DND-41 (cell line): ENCODE data around the gene CLASRP.
"Not testable (repeated sequence)": the region's sequence is repeated elsewhere in the genome, so short reads cannot be mapped to it uniquely, and the experiment has no call there.

Experiments
- ATAC-seq: fragments of 200-7000 bp; cut with Tn5 transposase; 3 replicates; pipeline ENCODE4 v1.9.1; 2021; ENCODE audit warnings: low read depth; ENCODE audit not compliant: insufficient read depth
- DNase-seq: peaks from one replicate; pipeline ENCODE4 v3.0.0-alpha.2; 2020
- H2AFZ ChIP-seq: 2 replicates; pipeline ENCODE4 v1.6.0; 2012; ENCODE audit warnings: low read depth, low read length
- H3K27ac ChIP-seq: 2 replicates; pipeline ENCODE4 v1.5.1; 2012; ENCODE audit warnings: low read length, inconsistent platforms
- H3K27me3 ChIP-seq: fragments of 200-600 bp; sonication (generic); 2 replicates; pipeline ENCODE4 v1.6.0; 2012; ENCODE audit warnings: low read length, mild to moderate bottlenecking, inconsistent platforms; ENCODE audit not compliant: insufficient read depth, poor library complexity
- H3K36me3 ChIP-seq: 2 replicates; pipeline ENCODE4 v1.5.1; 2012; ENCODE audit warnings: low read length, inconsistent platforms; ENCODE audit not compliant: insufficient read depth
- H3K4me1 ChIP-seq: 2 replicates; pipeline ENCODE4 v1.5.1; 2012; ENCODE audit warnings: mild to moderate bottlenecking, low read length; ENCODE audit not compliant: insufficient read depth
- H3K4me2 ChIP-seq: 2 replicates; pipeline ENCODE4 v1.6.0; 2012; ENCODE audit warnings: mild to moderate bottlenecking, moderate library complexity, low read length, inconsistent platforms; ENCODE audit not compliant: insufficient read depth
- H3K4me3 ChIP-seq, 2 experiments: fragments of 200-600 bp in 1 of 2; shearing (Covaris generic) in 1 of 2; 2 replicates each; pipeline ENCODE4 v1.5.1; 2012 to 2016; ENCODE audit warnings: inconsistent platforms in 2 of 2, low read length in 2 of 2, mild to moderate bottlenecking in 2 of 2, low read depth in 1 of 2, moderate library complexity in 1 of 2
- H3K79me2 ChIP-seq: 2 replicates; pipeline ENCODE4 v1.6.0; 2012; ENCODE audit warnings: low read length, inconsistent platforms; ENCODE audit not compliant: insufficient read depth
- H3K9ac ChIP-seq: 2 replicates; pipeline ENCODE4 v1.6.0; 2012; ENCODE audit warnings: low read depth, mild to moderate bottlenecking, inconsistent platforms, low read length, moderate library complexity
- H3K9me3 ChIP-seq: 2 replicates; pipeline ENCODE4 v1.5.1; 2012; ENCODE audit warnings: low read length, moderate library complexity, mild to moderate bottlenecking, inconsistent platforms; ENCODE audit not compliant: insufficient read depth, severe bottlenecking
- H4K20me1 ChIP-seq: 2 replicates; pipeline ENCODE4 v1.6.0; 2012; ENCODE audit warnings: low read length; ENCODE audit not compliant: insufficient read depth
- EZH2 ChIP-seq: IDR thresholded peaks from 3 replicates; pipeline ENCODE4 v1.6.1; 2012; ENCODE audit warnings: borderline replicate concordance, low read depth, mild to moderate bottlenecking, moderate library complexity, low read length, inconsistent platforms; ENCODE audit not compliant: severe bottlenecking
- TF ChIP-seq, protein P1 (sequence below): IDR thresholded peaks from 2 replicates; pipeline ENCODE4 v1.5.1; 2012; ENCODE audit warnings: borderline replicate concordance, low read length, moderate library complexity, mild to moderate bottlenecking; ENCODE audit not compliant: poor library complexity, severe bottlenecking; ENCODE audit errors: extremely low read depth

CLASRP gene

DNA sequence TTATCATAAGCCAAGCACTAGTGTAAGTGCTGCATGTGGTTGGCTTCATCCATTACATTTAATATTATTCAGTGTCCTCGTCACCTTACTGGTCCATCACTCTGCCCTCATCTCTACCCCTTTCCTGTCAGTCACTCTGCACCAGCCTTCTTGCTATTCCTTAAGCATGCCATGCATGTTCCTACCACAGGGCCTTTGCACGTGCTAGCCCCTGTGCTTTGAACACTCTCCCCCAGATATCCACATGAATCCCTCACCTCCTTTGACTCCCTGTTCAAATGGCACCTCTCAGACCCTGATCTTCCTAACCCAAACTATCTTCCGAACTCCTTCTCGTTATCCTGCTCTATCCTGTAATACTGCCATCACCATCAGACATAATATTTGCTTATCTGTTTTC, 40.8 kb upstream of the CLASRP start:
- H3K27ac ChIP-seq, result no peak overlapping the region
- TF ChIP-seq, protein P1, sequence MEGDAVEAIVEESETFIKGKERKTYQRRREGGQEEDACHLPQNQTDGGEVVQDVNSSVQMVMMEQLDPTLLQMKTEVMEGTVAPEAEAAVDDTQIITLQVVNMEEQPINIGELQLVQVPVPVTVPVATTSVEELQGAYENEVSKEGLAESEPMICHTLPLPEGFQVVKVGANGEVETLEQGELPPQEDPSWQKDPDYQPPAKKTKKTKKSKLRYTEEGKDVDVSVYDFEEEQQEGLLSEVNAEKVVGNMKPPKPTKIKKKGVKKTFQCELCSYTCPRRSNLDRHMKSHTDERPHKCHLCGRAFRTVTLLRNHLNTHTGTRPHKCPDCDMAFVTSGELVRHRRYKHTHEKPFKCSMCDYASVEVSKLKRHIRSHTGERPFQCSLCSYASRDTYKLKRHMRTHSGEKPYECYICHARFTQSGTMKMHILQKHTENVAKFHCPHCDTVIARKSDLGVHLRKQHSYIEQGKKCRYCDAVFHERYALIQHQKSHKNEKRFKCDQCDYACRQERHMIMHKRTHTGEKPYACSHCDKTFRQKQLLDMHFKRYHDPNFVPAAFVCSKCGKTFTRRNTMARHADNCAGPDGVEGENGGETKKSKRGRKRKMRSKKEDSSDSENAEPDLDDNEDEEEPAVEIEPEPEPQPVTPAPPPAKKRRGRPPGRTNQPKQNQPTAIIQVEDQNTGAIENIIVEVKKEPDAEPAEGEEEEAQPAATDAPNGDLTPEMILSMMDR, result no peak
- TF ChIP-seq EZH2, result no peak
- no peak overlapping the region for H3K4me2 ChIP-seq
- H3K79me2 ChIP-seq, result no peaks in the 10 kb centered on the region
- 0 out of 2 replicates have a peak, but pooled peaks cover 2% of the 10 kb centered on the region for H3K36me3 ChIP-seq
- H4K20me1 ChIP-seq, result peaks cover 10% of the 10 kb centered on the region
- H3K27me3 ChIP-seq, result no peaks in the 10 kb centered on the region
- ATAC-seq, result no peak
- H3K9ac ChIP-seq, result no peak overlapping the region
- no peaks in the 10 kb centered on the region for H3K9me3 ChIP-seq
- peaks cover 19% of the 10 kb centered on the region for H3K4me1 ChIP-seq
- no peak for DNase-seq
- H3K4me3 ChIP-seq, result no peak overlapping the region
- H2AFZ ChIP-seq, result no peak overlapping the region

DNA sequence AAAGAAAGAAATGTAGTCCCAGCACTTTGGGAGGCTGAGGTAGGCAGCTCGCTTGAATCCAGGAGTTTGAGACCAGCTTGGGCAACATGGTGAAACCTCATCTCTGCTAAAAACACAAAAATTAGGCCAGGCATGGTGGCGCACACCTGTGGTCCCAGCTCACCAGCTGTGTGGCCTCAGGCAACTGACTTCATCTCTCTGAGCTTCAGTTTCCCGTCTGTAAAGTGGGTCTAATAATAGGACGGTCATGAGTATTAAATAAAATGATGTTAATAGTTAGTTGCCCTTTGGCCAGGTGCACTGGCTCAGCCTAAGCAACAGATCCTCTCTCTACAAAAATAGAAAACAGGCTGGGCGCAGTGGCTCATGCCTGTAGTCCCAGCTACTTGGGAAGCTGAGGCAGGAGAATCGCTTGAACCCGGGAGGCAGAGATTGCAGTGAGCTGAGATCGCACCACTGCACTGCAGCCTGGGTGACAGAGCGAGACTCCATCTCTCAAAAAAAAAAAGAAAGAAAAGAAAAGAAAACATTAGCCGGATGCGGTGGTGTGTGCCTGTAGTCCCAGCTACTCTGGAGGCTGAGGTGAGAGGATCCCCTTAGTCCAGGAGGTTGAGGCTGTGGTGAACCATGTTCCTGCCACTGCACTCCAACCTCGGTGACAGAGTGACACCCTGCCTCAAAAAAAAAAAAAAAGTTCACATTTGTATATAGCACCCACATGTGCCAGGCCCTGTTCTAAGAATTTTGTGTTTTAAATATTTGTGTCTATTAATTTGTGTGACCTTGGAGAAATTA, 39.5 kb upstream of the CLASRP start:
- H3K27me3 ChIP-seq, DNase-seq, H3K9ac ChIP-seq, H3K79me2 ChIP-seq, ATAC-seq, H3K27ac ChIP-seq, H3K36me3 ChIP-seq, H2AFZ ChIP-seq, H3K4me2 ChIP-seq, H3K4me3 ChIP-seq, H3K9me3 ChIP-seq: not testable (repeated sequence)
- Histone ChIP-seq H3K4me1 (peaks cover 20% of the 10 kb centered on the region), H4K20me1 (peaks cover 10% of the 10 kb centered on the region; the same call in 1 of the 2 replicates)

DNA sequence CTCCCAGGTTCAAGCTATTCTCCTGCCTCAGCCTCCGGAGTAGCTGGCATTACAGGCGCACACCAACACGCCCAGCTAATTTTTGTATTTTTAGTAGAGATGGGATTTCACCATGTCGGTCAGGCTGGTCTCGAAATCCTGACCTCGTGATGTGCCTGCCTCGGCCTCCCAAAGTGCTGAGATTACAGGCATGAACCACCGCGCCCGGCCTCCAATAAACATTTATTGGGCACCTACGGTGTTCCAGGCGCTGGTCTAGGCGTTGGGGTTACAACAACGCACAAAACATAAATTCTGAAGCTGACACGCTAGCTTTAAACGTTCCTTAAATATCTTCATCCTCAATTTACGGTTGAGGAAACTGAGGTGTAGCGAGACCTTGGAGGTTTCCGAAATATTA, 38.2 kb upstream of the CLASRP start:
- not testable (repeated sequence) for H3K27ac ChIP-seq, H3K27me3 ChIP-seq, H4K20me1 ChIP-seq, H3K79me2 ChIP-seq, H3K9ac ChIP-seq, DNase-seq, H3K36me3 ChIP-seq, H3K9me3 ChIP-seq, ATAC-seq
- Histone ChIP-seq H3K4me3 (peak overlapping the region in 1 of 2 experiments; percentile 87; a peak in 1 of 4 replicates), H2AFZ (peak overlapping the region; percentile 57; the same call in 1 of the 2 replicates), H3K4me2 (peak overlapping the region; percentile 98), H3K4me1 (peaks cover 20% of the 10 kb centered on the region)

DNA sequence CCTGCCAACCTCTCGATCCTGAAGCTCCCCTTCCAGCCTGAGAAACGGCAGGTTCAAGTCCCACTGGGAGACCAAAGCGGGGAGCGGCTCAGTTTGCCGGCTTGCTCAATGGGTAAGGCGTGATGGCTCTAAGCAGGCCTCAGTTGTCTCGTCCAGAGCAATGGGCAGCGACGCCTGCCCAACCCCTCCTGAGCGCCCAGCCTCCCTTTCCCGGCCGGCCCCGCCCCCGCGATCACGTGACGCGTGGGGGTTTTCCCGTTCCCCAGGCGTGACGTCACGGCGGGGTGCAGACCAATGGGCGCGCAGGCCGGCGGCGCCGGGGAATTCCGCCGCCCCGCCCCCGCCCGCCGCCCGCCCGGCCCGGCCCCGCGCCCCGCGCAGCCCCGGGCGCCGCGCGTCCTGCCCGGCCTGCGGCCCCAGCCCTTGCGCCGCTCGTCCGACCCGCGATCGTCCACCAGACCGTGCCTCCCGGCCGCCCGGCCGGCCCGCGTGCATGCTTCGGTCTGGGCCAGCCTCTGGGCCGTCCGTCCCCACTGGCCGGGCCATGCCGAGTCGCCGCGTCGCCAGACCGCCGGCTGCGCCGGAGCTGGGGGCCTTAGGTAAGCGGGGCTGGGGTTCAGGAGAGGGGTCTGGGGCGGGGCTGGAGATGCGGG, 37.6 kb upstream of the CLASRP start, which contains the start of gene RELB:
RELB (plus strand) TSS at position 378 of the 653 bp plus-strand sequence; CDS start at position 494, 116 bp downstream.
- Histone ChIP-seq H3K27me3 (no peaks in the 10 kb centered on the region), H3K79me2 (no peaks in the 10 kb centered on the region), H3K4me1 (peaks cover 20% of the 10 kb centered on the region), H3K9me3 (no peaks in the 10 kb centered on the region), H3K36me3 (no peaks in the 10 kb centered on the region), H2AFZ (peak within 1 kb of the TSS; percentile 86), H3K4me2 (peak within 1 kb of the TSS; percentile 98), H4K20me1 (peaks cover 8% of the 10 kb centered on the region; the same call in 1 of the 2 replicates), H3K9ac (peak within 1 kb of the TSS; percentile 80), H3K4me3 (peak within 1 kb of the TSS; percentile 60 to 87; a peak in 3 of 4 replicates), H3K27ac (peak within 1 kb of the TSS; percentile 70)
- DNase-seq (peak; percentile 87), ATAC-seq (peak; percentile 42)
- TF ChIP-seq EZH2, result no peak
- TF ChIP-seq, protein P1, result no peak
